HUES6 (cell line): ENCODE results near the gene FCER1G.
"Not testable (repeated sequence)": the region's sequence is repeated elsewhere in the genome, so short reads cannot be mapped to it uniquely, and the experiment has no call there.

Source experiments
- H3K27ac ChIP-seq: 2 replicates; pipeline ENCODE4 v1.7.0; 2013; ENCODE audit warnings: low read depth, mild to moderate bottlenecking, low read length, inconsistent platforms
- H3K27me3 ChIP-seq: 2 replicates; pipeline ENCODE4 v1.6.1; 2013; ENCODE audit warnings: low read length; ENCODE audit not compliant: control insufficient read depth, insufficient read depth
- H3K36me3 ChIP-seq: 2 replicates; pipeline ENCODE4 v1.6.1; 2013; ENCODE audit warnings: low read length; ENCODE audit not compliant: control insufficient read depth, insufficient read depth
- H3K4me1 ChIP-seq: 2 replicates; pipeline ENCODE4 v1.6.1; 2013; ENCODE audit warnings: low read length; ENCODE audit not compliant: control insufficient read depth, insufficient read depth
- H3K4me3 ChIP-seq: 2 replicates; pipeline ENCODE4 v1.5.1; 2013; ENCODE audit warnings: low read depth, low read length
- H3K9ac ChIP-seq: one replicate; pipeline ENCODE4 v1.6.1; 2013; ENCODE audit warnings: mild to moderate bottlenecking, low read length
- H3K9me3 ChIP-seq: 2 replicates; pipeline ENCODE4 v1.6.1; 2013; ENCODE audit warnings: low read depth, low read length; ENCODE audit not compliant: control insufficient read depth, insufficient read depth

FCER1G gene

DNA sequence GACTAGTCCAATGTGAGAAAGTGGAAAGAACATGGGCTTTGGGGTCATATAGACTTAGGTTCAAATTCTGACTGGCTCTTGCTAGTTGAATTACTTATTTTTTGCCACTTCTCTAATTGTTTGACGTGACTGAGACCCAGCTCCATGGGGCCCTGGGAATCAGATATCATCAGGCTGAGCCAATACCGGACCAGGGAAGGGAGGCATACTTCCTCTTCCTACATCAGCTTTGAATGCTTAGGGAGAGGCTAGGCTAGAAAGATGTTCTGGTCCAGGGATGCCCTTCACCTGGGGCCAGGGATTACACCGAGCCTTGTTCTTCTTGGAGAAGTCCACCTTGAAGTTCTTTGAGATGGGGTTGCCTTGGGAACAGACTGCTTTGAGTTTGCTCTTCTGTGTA lies 26.6 kb downstream of the FCER1G start:
- Histone ChIP-seq H3K4me1 (no peaks in the 10 kb centered on the region), H3K27ac (no peak overlapping the region), H3K9me3 (no peaks in the 10 kb centered on the region), H3K27me3 (no peaks in the 10 kb centered on the region), H3K9ac (no peak overlapping the region), H3K36me3 (no peaks in the 10 kb centered on the region), H3K4me3 (no peak overlapping the region)

DNA sequence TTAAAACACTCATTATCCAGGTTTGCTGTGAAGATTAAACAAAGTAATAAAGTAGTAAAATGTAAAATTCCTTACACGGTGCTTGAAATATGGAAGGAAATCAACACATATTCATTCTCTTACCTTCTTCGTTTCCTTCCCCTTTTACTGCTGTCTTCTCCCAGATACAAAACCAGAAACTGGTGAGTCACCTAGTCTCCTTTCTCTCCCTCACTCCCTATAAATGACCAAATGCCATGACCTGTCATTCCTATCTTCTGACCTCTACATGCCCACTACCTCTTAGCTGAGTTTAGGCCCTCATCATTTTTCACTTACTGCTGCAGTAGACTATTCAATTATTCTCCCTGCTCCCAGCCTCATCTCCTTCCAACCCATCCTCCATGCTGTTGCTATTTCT lies 27.2 kb downstream of the FCER1G start:
- no peaks in the 10 kb centered on the region for H3K9me3 ChIP-seq
- no peak overlapping the region for H3K27ac ChIP-seq
- H3K36me3 ChIP-seq: no peaks in the 10 kb centered on the region
- H3K27me3 ChIP-seq: no peaks in the 10 kb centered on the region
- H3K4me3 ChIP-seq: no peak overlapping the region
- no peaks in the 10 kb centered on the region for H3K4me1 ChIP-seq
- no peak overlapping the region for H3K9ac ChIP-seq

DNA sequence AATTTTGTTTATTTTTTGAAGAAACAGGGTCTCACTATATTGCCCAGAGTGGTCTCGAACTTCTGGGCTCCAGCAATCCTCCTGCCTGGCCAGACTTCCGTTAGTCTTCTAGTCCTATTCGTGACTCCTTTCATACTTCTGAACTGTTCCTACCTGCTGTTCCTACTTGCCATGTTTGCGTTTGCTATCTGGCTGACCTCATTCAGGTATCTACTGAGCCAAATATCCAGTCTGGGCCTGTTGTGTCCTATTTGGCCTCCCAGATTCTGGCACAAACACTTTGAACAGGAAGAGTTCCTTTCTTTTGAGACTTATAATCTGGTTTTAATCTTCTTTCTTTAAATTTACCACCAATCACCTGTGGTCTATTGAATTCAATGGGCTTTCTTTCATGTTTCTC lies 29.8 kb downstream of the FCER1G start:
- H3K36me3 ChIP-seq: no peaks in the 10 kb centered on the region
- no peak overlapping the region for H3K4me3 ChIP-seq
- no peak overlapping the region for H3K9ac ChIP-seq
- no peak overlapping the region for H3K27ac ChIP-seq
- no peaks in the 10 kb centered on the region for H3K4me1 ChIP-seq
- H3K9me3 ChIP-seq: peaks cover 2% of the 10 kb centered on the region; the same call in 1 of the 2 replicates
- no peaks in the 10 kb centered on the region for H3K27me3 ChIP-seq

DNA sequence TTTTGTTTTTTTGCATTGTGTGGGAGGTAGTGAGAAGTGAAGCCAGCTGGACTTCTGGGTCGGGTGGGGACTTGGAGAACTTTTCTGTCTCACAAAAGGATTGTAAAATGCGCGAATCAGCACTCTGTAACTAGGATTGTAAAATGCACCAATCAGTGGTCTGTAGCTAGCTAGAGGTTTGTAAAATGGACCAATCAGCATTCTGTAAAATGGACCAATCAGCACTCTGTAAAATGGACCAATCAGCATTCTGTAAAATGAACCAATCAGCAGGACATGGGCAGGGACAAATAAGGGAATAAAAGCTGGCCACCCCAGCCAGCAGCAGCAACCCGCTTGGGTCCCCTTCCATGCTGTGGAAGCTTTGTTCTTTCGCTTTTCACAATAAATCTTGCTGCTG lies 35.0 kb downstream of the FCER1G start:
- not testable (repeated sequence) for H3K27me3 ChIP-seq, H3K9ac ChIP-seq, H3K4me3 ChIP-seq, H3K36me3 ChIP-seq, H3K4me1 ChIP-seq, H3K9me3 ChIP-seq, H3K27ac ChIP-seq

DNA sequence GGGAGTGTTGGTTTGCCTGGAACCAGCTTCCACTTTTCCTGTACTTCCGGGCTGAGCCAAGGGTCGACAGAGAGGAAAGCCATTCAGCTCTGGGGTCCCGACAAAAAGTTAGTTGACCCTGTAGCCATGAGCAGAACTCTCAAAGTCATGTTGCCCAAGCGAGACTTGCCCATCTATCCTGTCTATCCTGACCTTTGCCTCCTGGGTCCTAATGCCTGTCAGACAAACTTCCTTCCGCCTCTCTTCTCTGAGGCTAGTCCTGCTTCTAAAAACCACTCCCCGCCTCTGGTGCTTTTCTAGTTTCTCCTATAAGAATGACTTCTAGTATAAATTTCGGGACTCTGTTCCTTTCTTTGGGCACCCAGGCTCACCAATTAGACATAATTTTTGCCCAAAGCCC lies 35.7 kb downstream of the FCER1G start:
- Histone ChIP-seq H3K9me3 (peaks cover 4% of the 10 kb centered on the region), H3K4me1 (no peaks in the 10 kb centered on the region; the same call in 1 of the 2 replicates), H3K36me3 (no peaks in the 10 kb centered on the region), H3K9ac (no peak overlapping the region), H3K27ac (no peak overlapping the region), H3K27me3 (no peaks in the 10 kb centered on the region), H3K4me3 (no peak overlapping the region)

DNA sequence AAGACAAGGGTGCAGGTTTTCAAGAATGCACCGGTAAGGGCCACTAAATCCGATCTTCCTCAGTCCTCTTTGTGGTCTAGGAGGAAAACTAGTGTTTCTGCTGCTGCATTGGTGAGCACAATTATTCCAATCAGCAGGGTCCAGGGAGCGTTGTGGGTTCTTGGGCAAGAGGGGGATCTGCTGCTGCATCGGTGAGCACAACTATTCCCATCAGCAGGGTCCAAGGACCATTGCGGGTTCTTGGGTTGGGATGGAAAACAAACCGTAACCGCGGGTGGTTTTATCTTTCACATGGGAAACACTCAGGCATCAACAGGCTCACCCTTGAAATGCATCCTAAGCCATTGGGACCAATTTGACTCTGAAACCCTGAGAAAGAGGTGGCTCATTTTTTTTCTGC lies 36.5 kb downstream of the FCER1G start:
- H3K4me3 ChIP-seq: no peak overlapping the region
- H3K36me3 ChIP-seq: no peaks in the 10 kb centered on the region
- H3K9ac ChIP-seq: no peak overlapping the region
- H3K9me3 ChIP-seq: peaks cover 9% of the 10 kb centered on the region
- H3K4me1 ChIP-seq: no peaks in the 10 kb centered on the region; the same call in 1 of the 2 replicates
- no peak overlapping the region for H3K27ac ChIP-seq
- no peaks in the 10 kb centered on the region for H3K27me3 ChIP-seq

DNA sequence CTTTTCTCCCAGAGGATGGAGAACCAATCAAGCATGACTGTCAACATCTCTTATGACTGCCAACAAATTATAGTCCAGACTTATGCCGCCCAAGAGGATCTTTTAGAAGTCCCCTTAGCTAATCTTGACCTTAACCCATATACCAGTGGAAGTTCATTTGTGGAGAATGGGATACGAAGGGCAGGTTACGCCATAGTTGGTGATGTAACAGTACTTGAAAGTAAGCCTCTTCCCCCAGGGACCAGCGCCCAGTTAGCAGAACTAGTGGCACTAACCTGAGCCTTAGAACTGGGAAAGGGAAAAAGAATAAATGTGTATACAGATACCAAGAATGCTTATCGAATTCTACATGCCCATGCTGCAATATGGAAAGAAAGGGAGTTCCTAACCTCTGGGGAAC lies 40.2 kb downstream of the FCER1G start:
- H3K4me1 ChIP-seq, H3K36me3 ChIP-seq, H3K4me3 ChIP-seq, H3K27ac ChIP-seq, H3K9ac ChIP-seq: not testable (repeated sequence)
- Histone ChIP-seq H3K9me3 (peaks cover 17% of the 10 kb centered on the region), H3K27me3 (peaks cover 27% of the 10 kb centered on the region)

DNA sequence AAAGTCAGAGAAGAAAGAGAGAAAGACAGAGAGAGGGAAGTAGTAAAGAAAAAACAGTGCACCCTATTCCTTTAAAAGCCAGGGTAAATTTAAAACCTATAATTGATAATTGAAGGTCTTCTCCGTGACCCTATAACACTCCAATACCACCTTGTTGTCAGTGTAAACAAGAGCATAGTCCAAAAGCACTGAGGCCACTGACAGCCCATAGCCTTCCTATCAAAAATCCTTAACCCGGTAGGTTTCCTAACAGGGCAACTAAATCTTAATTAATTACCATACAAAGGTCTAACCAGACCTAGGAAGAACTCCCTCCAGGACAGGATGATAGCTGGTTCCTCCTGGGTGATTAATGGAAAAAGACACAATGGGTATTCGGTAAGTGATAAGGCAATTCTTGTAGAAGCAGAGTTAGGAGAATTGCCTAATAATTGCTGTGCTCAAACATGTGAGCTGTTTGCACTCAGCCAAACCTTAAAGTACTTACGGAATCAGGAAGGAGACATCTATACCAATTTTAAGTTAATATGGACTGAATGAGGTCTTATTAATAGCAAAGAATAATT lies 40.9 kb downstream of the FCER1G start:
- Histone ChIP-seq H3K9me3 (peaks cover 17% of the 10 kb centered on the region), H3K27me3 (peaks cover 34% of the 10 kb centered on the region)
- not testable (repeated sequence) for H3K27ac ChIP-seq, H3K9ac ChIP-seq, H3K36me3 ChIP-seq, H3K4me3 ChIP-seq, H3K4me1 ChIP-seq

DNA sequence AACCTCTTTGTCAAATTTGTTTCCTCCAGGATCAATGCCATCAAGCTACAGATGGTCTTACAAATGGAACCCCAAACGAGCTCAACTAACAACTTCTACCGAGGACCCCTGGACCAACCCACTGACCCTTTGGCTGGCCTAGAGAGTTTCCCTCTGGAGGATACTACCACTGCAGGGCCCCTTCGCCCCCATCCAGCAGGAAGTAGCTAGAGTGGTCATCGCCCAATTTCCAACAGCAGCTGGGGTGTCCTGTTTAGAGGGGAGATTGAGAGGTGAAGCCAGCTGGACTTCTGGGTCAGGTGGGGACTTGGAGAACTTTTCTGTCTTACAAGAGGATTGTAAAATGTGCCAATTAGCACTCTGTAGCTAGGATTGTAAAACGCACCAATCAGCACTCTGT lies 42.0 kb downstream of the FCER1G start:
- H3K27ac ChIP-seq, H3K36me3 ChIP-seq, H3K9ac ChIP-seq, H3K4me1 ChIP-seq, H3K4me3 ChIP-seq: not testable (repeated sequence)
- H3K27me3 ChIP-seq: peaks cover 44% of the 10 kb centered on the region
- peaks cover 17% of the 10 kb centered on the region for H3K9me3 ChIP-seq

DNA sequence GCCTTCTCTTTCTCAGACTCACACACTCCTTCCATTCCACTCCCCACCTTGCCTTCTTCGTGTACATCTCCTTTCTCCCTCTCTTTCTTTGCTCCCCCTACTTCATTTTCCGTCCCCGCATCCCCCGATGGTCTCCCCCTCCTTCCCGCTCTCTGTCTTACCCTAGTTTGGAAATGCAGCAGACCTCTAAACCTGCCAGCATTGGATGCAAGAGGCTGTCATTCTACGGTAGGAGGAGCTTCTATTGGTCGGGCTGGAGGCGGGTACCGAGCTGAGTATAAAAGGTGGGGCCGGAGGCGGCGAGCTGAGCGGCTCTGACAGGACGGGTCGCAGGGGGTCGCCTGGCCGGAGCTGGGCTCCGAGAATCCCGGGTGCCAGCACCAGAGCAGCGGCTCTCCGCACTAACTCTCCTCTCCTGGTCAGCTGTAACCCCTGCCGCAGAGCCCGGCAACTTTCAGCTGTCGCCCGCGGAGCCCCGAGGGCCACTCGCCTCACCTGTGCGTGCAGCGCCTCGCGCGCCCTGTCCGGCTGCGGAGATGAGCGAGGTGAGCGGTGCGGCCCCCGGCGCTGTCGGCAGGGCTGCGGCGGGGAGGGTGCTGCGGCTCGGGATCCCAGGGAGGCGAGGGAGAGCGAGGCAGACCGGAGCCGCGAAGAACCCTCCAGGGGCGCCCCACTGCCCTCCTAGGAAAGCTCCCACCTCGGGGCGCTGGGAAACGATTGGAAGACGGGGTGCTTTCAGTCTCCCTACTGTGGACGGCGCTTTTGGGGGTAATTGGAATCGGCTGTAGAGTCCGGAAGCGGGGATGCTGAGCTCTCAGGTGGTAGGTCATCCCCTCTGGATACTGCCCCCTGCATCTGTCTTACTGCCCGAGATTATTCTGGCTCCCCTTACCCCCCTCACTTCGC lies 43.6 kb downstream of the FCER1G start, which contains the start of gene PCP4L1:
Gene PCP4L1 (plus strand): TSS at position 307 of the 906 bp plus-strand sequence. CDS start 230 bp downstream, at position 537.
- Histone ChIP-seq H3K4me3 (peak within 1 kb of the TSS; percentile 74), H3K27me3 (peaks cover 44% of the 10 kb centered on the region)

DNA sequence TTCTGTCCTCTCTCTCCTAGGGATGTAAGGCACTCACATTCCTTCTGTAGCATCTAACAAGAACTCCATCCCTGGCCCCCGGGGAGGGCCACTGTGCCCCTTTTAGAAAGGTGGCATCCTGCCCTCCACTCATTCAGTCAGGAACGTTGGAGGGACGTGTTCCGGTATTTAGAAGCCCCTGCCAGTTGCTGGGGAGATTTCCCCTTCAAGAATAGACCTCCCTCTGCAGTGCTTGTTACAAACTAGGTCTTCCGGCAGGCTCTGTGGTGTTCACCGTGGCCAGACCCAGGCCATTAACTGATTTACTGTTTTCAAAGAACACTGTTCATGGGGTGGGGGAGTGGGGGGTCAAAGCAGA lies 44.2 kb downstream of the FCER1G start:
- H3K4me3 ChIP-seq: peak overlapping the region; percentile 74
- H3K36me3 ChIP-seq: no peaks in the 10 kb centered on the region
- H3K27me3 ChIP-seq: peaks cover 44% of the 10 kb centered on the region
- no peak overlapping the region for H3K9ac ChIP-seq
- H3K4me1 ChIP-seq: peaks cover 7% of the 10 kb centered on the region; the same call in 1 of the 2 replicates
- peaks cover 17% of the 10 kb centered on the region for H3K9me3 ChIP-seq
- no peak overlapping the region for H3K27ac ChIP-seq

More for the DNA sequence above, 43.6 kb downstream of the FCER1G start, which contains the start of gene PCP4L1:
- Histone ChIP-seq H3K9me3 (peaks cover 17% of the 10 kb centered on the region), H3K4me1 (peaks cover 7% of the 10 kb centered on the region; the same call in 1 of the 2 replicates), H3K9ac (no peak within 1 kb of the TSS), H3K27ac (no peak within 1 kb of the TSS), H3K36me3 (no peaks in the 10 kb centered on the region)
